HEK293 (cell line): ENCODE data around the gene SYN1.
A peak's percentile ranks its signal among the peaks of the same experiment; 100 is the strongest.

Source experiments
- CTCF ChIA-PET: fragments of 350-600 bp; formaldehyde crosslinking; extraction: SDS; loops from one replicate; lab custom pipeline; 2021; ENCODE audit warnings: antibody characterized with exemption; lab: Yijun Ruan, JAX
- POLR2A ChIA-PET: fragments of 300-600 bp; formaldehyde crosslinking; extraction: SDS; loops from one replicate; lab custom pipeline; 2020; ENCODE audit warnings: antibody characterized with exemption, inconsistent platforms; lab: Yijun Ruan, JAX
- H3K27ac ChIP-seq: fragments of 200-500 bp; sonication (Bioruptor generic); 2 replicates; pipeline ENCODE4 v1.5.1; 2014; ENCODE audit warnings: low read depth, low read length, control low read depth, inconsistent platforms; ENCODE audit errors: extremely low read depth
- H3K36me3 ChIP-seq, 2 experiments: fragments of 200-500 bp in 1 of 2; sonication (Bioruptor generic) in 1 of 2; 1 replicate in 1 of 2; 2 replicates in 1 of 2; pipeline ENCODE4 v1.5.1; 2014 to 2017; ENCODE audit warnings: inconsistent platforms in 2 of 2, low read length in 2 of 2; ENCODE audit not compliant: control insufficient read depth in 2 of 2, insufficient read depth in 1 of 2
- H3K4me1 ChIP-seq: fragments of 200-500 bp; sonication (Bioruptor generic); 2 replicates; pipeline ENCODE4 v1.5.1; 2014; ENCODE audit warnings: mild to moderate bottlenecking, low read length, inconsistent platforms; ENCODE audit not compliant: control insufficient read depth, insufficient read depth
- H3K4me3 ChIP-seq: 2 replicates; pipeline ENCODE4 v1.5.1; 2011; ENCODE audit warnings: low read depth, mild to moderate bottlenecking, control low read depth, low read length, moderate library complexity
- H3K9me3 ChIP-seq: fragments of 200-500 bp; sonication (Bioruptor generic); 2 replicates; pipeline ENCODE4 v1.5.1; 2014; ENCODE audit warnings: low read depth, low read length, inconsistent platforms; ENCODE audit not compliant: control insufficient read depth, insufficient read depth
- EGR2 ChIP-seq: fragments of 450-650 bp; formaldehyde crosslinking; IDR thresholded peaks from 2 replicates; pipeline ENCODE4 v1.5.1; 2016; ENCODE audit warnings: low read depth, missing biosample characterization, missing genetic modification characterization
- GLIS1 ChIP-seq: fragments of 450-650 bp; formaldehyde crosslinking; IDR thresholded peaks from 2 replicates; pipeline ENCODE4 v1.5.1; 2016; ENCODE audit warnings: missing biosample characterization, missing genetic modification characterization
- HOXC10 ChIP-seq: sonication (generic); formaldehyde crosslinking; IDR thresholded peaks from 2 replicates; pipeline ENCODE4 v1.8.1; 2023; ENCODE audit warnings: mild to moderate bottlenecking, missing genetic modification reagents
- IKZF3 ChIP-seq: fragments of 450-650 bp; IDR thresholded peaks from 2 replicates; pipeline ENCODE4 v1.5.0; 2018; ENCODE audit warnings: missing biosample characterization, mild to moderate bottlenecking, missing genetic modification characterization, moderate library complexity
- KLF9 ChIP-seq: fragments of 450-650 bp; formaldehyde crosslinking; IDR thresholded peaks from 2 replicates; pipeline ENCODE4 v1.5.1; 2016; ENCODE audit warnings: missing biosample characterization, missing genetic modification characterization, low read depth
- MEIS1 ChIP-seq: sonication (generic); formaldehyde crosslinking; IDR thresholded peaks from 2 replicates; pipeline ENCODE4 v1.8.1; 2022; ENCODE audit warnings: missing genetic modification reagents, mild to moderate bottlenecking, borderline replicate concordance
- SCRT1 ChIP-seq: fragments of 450-650 bp; formaldehyde crosslinking; IDR thresholded peaks from 2 replicates; pipeline ENCODE4 v1.5.1; 2016; ENCODE audit warnings: missing biosample characterization, missing genetic modification characterization, borderline replicate concordance
- SCRT2 ChIP-seq: fragments of 450-650 bp; formaldehyde crosslinking; IDR thresholded peaks from 2 replicates; pipeline ENCODE4 v1.5.1; 2016; ENCODE audit warnings: missing biosample characterization, missing genetic modification characterization
- SP3 ChIP-seq: fragments of 450-650 bp; formaldehyde crosslinking; IDR thresholded peaks from 2 replicates; pipeline ENCODE4 v1.5.1; 2016; ENCODE audit warnings: missing biosample characterization, missing genetic modification characterization
- ZBTB7A ChIP-seq: fragments of 450-650 bp; formaldehyde crosslinking; IDR thresholded peaks from 2 replicates; pipeline ENCODE4 v1.5.1; 2016; ENCODE audit warnings: low read depth, missing biosample characterization, missing genetic modification characterization
- ZFHX2 ChIP-seq: fragments of 450-650 bp; formaldehyde crosslinking; conservative IDR thresholded peaks from 2 replicates; pipeline ENCODE4 v1.5.1; 2016; ENCODE audit warnings: missing biosample characterization, missing genetic modification characterization
- ZIC2 ChIP-seq: fragments of 450-650 bp; formaldehyde crosslinking; IDR thresholded peaks from 2 replicates; pipeline ENCODE4 v1.5.1; 2016; ENCODE audit warnings: missing biosample characterization, missing genetic modification characterization
- ZNF114 ChIP-seq: fragments of 450-650 bp; formaldehyde crosslinking; IDR thresholded peaks from 2 replicates; pipeline ENCODE4 v1.5.0; 2017; ENCODE audit warnings: missing biosample characterization, missing genetic modification characterization
- ZNF121 ChIP-seq: fragments of 450-650 bp; formaldehyde crosslinking; IDR thresholded peaks from 2 replicates; pipeline ENCODE4 v1.5.1; 2016; ENCODE audit warnings: missing biosample characterization, missing genetic modification characterization
- ZNF302 ChIP-seq: fragments of 450-650 bp; formaldehyde crosslinking; IDR thresholded peaks from 2 replicates; pipeline ENCODE4 v1.5.1; 2016; ENCODE audit warnings: missing biosample characterization, missing genetic modification characterization, low read depth
- ZNF341 ChIP-seq: fragments of 450-650 bp; formaldehyde crosslinking; IDR thresholded peaks from 2 replicates; pipeline ENCODE4; 2016; ENCODE audit warnings: low read depth, missing biosample characterization, missing genetic modification characterization
- ZNF501 ChIP-seq: fragments of 450-650 bp; formaldehyde crosslinking; IDR thresholded peaks from 2 replicates; pipeline ENCODE4 v1.5.1; 2016; ENCODE audit warnings: missing biosample characterization, missing genetic modification characterization
- ZNF843 ChIP-seq: fragments of 450-650 bp; formaldehyde crosslinking; IDR thresholded peaks from 2 replicates; pipeline ENCODE4 v1.5.1; 2016; ENCODE audit warnings: missing biosample characterization, missing genetic modification characterization
- ZXDB ChIP-seq: fragments of 450-650 bp; formaldehyde crosslinking; IDR thresholded peaks from 2 replicates; pipeline ENCODE4 v1.5.1; 2016; ENCODE audit warnings: missing biosample characterization, missing genetic modification characterization
- TF ChIP-seq, protein P1 (sequence below): fragments of 450-650 bp; formaldehyde crosslinking; IDR thresholded peaks from 2 replicates; pipeline ENCODE4 v1.5.1; 2016; ENCODE audit warnings: missing biosample characterization, missing genetic modification characterization, borderline replicate concordance
- TF ChIP-seq, protein P2 (sequence below): fragments of 450-650 bp; formaldehyde crosslinking; optimal IDR thresholded peaks from 2 replicates; pipeline ENCODE3; 2016; ENCODE audit warnings: missing biosample characterization, mild to moderate bottlenecking, missing genetic modification characterization
- TF ChIP-seq, protein P3 (sequence below): fragments of 450-650 bp; formaldehyde crosslinking; IDR thresholded peaks from 2 replicates; pipeline ENCODE4 v1.5.1; 2017; ENCODE audit warnings: missing biosample characterization, missing genetic modification characterization
- TF ChIP-seq, protein P4 (sequence below): fragments of 450-650 bp; formaldehyde crosslinking; IDR thresholded peaks from 2 replicates; pipeline ENCODE4 v1.5.1; 2016; ENCODE audit warnings: missing biosample characterization, missing genetic modification characterization
- TF ChIP-seq, protein P5 (sequence below): fragments of 450-650 bp; formaldehyde crosslinking; IDR thresholded peaks from 2 replicates; pipeline ENCODE4 v1.5.1; 2016; ENCODE audit warnings: missing biosample characterization, missing genetic modification characterization, borderline replicate concordance

The SYN1 gene

DNA sequence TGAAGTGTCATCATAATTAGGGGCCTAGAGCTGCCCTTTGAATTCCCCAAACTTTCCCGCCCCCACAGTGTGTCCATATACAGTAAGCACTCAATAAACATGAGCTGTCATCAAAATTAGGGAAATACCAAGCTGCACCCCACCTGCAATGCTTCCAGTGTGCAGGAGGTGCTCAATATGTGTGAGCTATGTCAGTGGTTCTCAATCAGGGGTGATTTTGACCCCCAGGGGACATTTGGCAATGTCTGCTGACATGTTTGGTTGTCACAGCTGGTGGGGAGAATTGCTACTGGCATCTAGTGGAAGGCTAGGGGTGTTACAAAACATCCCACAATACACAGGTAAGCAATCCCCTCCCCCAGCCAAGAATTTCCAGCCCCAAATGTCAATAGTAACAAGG, 9.3 kb upstream of the SYN1 start (continued):
- TF ChIP-seq MEIS1 (no peak), ZNF341 (tag by site-specific recombination) (no peak), ZIC2 (tag by site-specific recombination) (0 out of 2 replicates have a peak, but pooled peaks have one; percentile 13), ZXDB (no peak), HOXC10 (CRISPR knock-in tag) (no peak), ZNF302 (tag by site-specific recombination) (no peak)
- TF ChIP-seq, protein P1, sequence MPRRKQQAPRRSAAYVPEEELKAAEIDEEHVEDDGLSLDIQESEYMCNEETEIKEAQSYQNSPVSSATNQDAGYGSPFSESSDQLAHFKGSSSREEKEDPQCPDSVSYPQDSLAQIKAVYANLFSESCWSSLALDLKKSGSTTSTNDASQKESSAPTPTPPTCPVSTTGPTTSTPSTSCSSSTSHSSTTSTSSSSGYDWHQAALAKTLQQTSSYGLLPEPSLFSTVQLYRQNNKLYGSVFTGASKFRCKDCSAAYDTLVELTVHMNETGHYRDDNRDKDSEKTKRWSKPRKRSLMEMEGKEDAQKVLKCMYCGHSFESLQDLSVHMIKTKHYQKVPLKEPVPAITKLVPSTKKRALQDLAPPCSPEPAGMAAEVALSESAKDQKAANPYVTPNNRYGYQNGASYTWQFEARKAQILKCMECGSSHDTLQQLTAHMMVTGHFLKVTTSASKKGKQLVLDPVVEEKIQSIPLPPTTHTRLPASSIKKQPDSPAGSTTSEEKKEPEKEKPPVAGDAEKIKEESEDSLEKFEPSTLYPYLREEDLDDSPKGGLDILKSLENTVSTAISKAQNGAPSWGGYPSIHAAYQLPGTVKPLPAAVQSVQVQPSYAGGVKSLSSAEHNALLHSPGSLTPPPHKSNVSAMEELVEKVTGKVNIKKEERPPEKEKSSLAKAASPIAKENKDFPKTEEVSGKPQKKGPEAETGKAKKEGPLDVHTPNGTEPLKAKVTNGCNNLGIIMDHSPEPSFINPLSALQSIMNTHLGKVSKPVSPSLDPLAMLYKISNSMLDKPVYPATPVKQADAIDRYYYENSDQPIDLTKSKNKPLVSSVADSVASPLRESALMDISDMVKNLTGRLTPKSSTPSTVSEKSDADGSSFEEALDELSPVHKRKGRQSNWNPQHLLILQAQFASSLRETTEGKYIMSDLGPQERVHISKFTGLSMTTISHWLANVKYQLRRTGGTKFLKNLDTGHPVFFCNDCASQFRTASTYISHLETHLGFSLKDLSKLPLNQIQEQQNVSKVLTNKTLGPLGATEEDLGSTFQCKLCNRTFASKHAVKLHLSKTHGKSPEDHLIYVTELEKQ: no peak

DNA sequence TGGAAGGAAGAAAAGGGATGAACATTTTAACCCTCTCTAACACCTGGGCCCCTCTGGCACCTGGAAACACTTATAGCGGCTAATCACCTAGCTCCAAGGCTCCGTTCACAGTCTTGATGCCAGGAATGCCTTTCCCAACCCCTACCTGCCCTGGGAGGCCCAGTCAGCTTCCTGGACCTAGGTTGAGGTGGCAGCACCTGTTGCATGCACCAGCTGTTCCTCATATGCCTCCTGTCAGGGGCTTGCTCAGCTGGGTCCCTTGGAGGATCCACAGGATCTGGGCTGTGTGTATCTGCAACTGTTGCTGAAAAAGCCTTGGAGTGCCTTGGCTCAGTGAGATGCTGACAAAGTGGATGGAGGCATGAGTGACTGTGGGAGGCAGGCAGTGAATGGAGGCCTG, 5.7 kb upstream of the SYN1 start:
- Histone ChIP-seq H3K36me3 (no peaks in the 10 kb centered on the region), H3K9me3 (no peaks in the 10 kb centered on the region), H3K4me3 (no peak overlapping the region), H3K4me1 (no peaks in the 10 kb centered on the region), H3K27ac (no peak overlapping the region)
- CTCF ChIA-PET: interaction anchor here (1.7 kb wide), 1 partner anchor 18 kb away, joined by 7 read pairs; no protein-coding TSS in a partner anchor
- TF ChIP-seq ZNF114 (tag by site-specific recombination): no peak
- no peak for TF ChIP-seq ZNF501 (tag by site-specific recombination)
- TF ChIP-seq SCRT1 (tag by site-specific recombination): peak; percentile 91
- TF ChIP-seq SCRT2 (tag by site-specific recombination): peak; percentile 96
- POLR2A ChIA-PET: no interaction called here

DNA sequence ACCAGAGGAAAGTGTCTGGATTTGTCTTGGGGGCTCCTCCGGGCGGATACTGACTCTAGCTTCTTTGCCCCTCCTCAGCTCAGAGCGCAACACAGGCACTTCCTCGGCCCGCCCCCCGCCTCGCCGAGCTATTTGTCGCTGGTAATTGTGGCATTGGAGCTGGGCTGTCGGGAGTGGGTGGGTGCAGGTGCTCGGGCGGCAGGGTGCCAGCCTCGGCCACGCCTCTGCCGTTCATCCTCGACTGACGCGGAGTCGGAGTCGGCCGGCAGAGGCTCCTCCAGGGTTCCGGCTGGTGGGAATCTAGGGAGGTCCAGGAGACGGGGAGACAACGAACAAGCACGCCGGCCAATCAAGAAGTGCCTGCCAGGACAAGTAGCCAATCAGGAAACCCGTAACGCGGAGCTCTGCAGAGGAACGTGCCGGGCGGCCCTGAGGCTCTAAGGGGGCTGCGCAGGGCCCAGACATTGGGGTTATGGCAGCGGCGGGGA, 3.9 kb upstream of the SYN1 start:
- Histone ChIP-seq H3K9me3 (no peaks in the 10 kb centered on the region), H3K36me3 (no peaks in the 10 kb centered on the region), H3K4me3 (no peak overlapping the region), H3K27ac (no peak overlapping the region), H3K4me1 (no peaks in the 10 kb centered on the region)
- POLR2A ChIA-PET: interaction anchor here (0.6 kb wide), 1 partner anchor 10 kb away, joined by 3 read pairs; no protein-coding TSS in a partner anchor
- CTCF ChIA-PET: interaction anchor here (0.6 to 0.9 kb wide), 2 partner anchors 10 to 21 kb away, joined by 3 read pairs; no protein-coding TSS in a partner anchor
- TF ChIP-seq GLIS1 (tag by site-specific recombination): peak; percentile 53; the same call in 1 of the 2 replicates
- no peak for TF ChIP-seq ZNF121
- peak; percentile 38; the same call in 1 of the 2 replicates for TF ChIP-seq SP3
- TF ChIP-seq, protein P2, sequence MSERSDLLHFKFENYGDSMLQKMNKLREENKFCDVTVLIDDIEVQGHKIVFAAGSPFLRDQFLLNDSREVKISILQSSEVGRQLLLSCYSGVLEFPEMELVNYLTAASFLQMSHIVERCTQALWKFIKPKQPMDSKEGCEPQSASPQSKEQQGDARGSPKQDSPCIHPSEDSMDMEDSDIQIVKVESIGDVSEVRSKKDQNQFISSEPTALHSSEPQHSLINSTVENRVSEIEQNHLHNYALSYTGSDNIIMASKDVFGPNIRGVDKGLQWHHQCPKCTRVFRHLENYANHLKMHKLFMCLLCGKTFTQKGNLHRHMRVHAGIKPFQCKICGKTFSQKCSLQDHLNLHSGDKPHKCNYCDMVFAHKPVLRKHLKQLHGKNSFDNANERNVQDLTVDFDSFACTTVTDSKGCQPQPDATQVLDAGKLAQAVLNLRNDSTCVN (tag by site-specific recombination): peak; percentile 38
- TF ChIP-seq ZBTB7A (tag by site-specific recombination): no peak
- TF ChIP-seq, protein P3, sequence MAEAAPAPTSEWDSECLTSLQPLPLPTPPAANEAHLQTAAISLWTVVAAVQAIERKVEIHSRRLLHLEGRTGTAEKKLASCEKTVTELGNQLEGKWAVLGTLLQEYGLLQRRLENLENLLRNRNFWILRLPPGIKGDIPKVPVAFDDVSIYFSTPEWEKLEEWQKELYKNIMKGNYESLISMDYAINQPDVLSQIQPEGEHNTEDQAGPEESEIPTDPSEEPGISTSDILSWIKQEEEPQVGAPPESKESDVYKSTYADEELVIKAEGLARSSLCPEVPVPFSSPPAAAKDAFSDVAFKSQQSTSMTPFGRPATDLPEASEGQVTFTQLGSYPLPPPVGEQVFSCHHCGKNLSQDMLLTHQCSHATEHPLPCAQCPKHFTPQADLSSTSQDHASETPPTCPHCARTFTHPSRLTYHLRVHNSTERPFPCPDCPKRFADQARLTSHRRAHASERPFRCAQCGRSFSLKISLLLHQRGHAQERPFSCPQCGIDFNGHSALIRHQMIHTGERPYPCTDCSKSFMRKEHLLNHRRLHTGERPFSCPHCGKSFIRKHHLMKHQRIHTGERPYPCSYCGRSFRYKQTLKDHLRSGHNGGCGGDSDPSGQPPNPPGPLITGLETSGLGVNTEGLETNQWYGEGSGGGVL (tag by site-specific recombination): no peak
- TF ChIP-seq, protein P4, sequence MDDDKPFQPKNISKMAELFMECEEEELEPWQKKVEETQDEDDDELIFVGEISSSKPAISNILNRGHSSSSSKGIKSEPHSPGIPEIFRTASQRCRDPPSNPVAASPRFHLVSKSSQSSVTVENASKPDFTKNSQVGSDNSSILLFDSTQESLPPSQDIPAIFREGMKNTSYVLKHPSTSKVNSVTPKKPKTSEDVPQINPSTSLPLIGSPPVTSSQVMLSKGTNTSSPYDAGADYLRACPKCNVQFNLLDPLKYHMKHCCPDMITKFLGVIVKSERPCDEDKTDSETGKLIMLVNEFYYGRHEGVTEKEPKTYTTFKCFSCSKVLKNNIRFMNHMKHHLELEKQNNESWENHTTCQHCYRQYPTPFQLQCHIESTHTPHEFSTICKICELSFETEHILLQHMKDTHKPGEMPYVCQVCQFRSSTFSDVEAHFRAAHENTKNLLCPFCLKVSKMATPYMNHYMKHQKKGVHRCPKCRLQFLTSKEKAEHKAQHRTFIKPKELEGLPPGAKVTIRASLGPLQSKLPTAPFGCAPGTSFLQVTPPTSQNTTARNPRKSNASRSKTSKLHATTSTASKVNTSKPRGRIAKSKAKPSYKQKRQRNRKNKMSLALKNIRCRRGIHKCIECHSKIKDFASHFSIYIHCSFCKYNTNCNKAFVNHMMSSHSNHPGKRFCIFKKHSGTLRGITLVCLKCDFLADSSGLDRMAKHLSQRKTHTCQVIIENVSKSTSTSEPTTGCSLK (tag by site-specific recombination): no peak
- TF ChIP-seq, protein P5, sequence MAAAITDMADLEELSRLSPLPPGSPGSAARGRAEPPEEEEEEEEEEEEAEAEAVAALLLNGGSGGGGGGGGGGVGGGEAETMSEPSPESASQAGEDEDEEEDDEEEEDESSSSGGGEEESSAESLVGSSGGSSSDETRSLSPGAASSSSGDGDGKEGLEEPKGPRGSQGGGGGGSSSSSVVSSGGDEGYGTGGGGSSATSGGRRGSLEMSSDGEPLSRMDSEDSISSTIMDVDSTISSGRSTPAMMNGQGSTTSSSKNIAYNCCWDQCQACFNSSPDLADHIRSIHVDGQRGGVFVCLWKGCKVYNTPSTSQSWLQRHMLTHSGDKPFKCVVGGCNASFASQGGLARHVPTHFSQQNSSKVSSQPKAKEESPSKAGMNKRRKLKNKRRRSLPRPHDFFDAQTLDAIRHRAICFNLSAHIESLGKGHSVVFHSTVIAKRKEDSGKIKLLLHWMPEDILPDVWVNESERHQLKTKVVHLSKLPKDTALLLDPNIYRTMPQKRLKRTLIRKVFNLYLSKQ (tag by site-specific recombination): no peak
- peak; percentile 84 for TF ChIP-seq ZFHX2 (tag by site-specific recombination)
- TF ChIP-seq EGR2 (tag by site-specific recombination): peak; percentile 74
- peak; percentile 53; the same call in 1 of the 2 replicates for TF ChIP-seq KLF9
- TF ChIP-seq ZNF501 (tag by site-specific recombination): no peak
- peak; percentile 70 for TF ChIP-seq IKZF3 (tag by site-specific recombination)
- TF ChIP-seq ZNF843 (tag by site-specific recombination): no peak
